Limb (tissue), 2 donors: Measurements from ENCODE around the gene SPAG8.

ENCODE experiments used
- DNase-seq, 2 donors: peaks; one replicate each; pipeline ENCODE4 v3.0.0-alpha.2; 2016; ENCODE audit errors: extremely low spot score in 2 of 2

Gene SPAG8

GRCh38 chr9:35840881-35841644 lies 29.0 kb upstream of the SPAG8 start:
- DNase-seq: no peak

GRCh38 chr9:35839926-35840325 lies 27.9 kb upstream of the SPAG8 start:
- DNase-seq: no peak

- no peak for DNase-seq
These were observed 24.5 kb upstream of the SPAG8 start for GRCh38 chr9:35836595-35836994.

GRCh38 chr9:35835766-35836165 lies 23.7 kb upstream of the SPAG8 start:
- DNase-seq: no peak

- no peak for DNase-seq
These were observed 23.2 kb upstream of the SPAG8 start for GRCh38 chr9:35835216-35835632.

- DNase-seq: no peak
These were observed 22.5 kb upstream of the SPAG8 start for GRCh38 chr9:35834260-35835215.

- no peak for DNase-seq
These were observed 20.8 kb upstream of the SPAG8 start for GRCh38 chr9:35832814-35833213.

GRCh38 chr9:35831040-35831439 lies 19.0 kb upstream of the SPAG8 start:
- DNase-seq: no peak

GRCh38 chr9:35829764-35830096 lies 17.7 kb upstream of the SPAG8 start:
- no peak for DNase-seq

- DNase-seq: peak; percentile 94 to 98
These were observed 17.2 kb upstream of the SPAG8 start, which contains the start of gene TMEM8B for GRCh38 chr9:35829084-35829763. Gene TMEM8B, plus strand, starts transcription at chr9:35829228. Its CDS starts 220 bp downstream, at chr9:35829448.

GRCh38 chr9:35828716-35829083 lies 16.6 kb upstream of the SPAG8 start, which contains the start of gene FAM221B:
Gene FAM221B, minus strand, starts transcription at chr9:35828732. Its CDS starts 2,571 bp downstream, at chr9:35826161.
- no peak for DNase-seq

- no peak for DNase-seq
These were observed 15.4 kb upstream of the SPAG8 start for GRCh38 chr9:35827486-35827885.

GRCh38 chr9:35826071-35826701 lies 14.1 kb upstream of the SPAG8 start:
- DNase-seq: peak in 1 of 2 donors; percentile 65

- DNase-seq: no peak
These were observed 10.9 kb upstream of the SPAG8 start for GRCh38 chr9:35822926-35823325.

GRCh38 chr9:35820076-35820475 lies 8.0 kb upstream of the SPAG8 start:
- DNase-seq: no peak

- DNase-seq: no peak
These were observed 6.3 kb upstream of the SPAG8 start for GRCh38 chr9:35818341-35818740.

GRCh38 chr9:35816708-35817107 lies 4.6 kb upstream of the SPAG8 start:
- no peak for DNase-seq

GRCh38 chr9:35814841-35815543 lies 2.9 kb upstream of the SPAG8 start, which contains the start of gene HINT2:
Gene HINT2, minus strand, starts transcription at chr9:35815042. Its CDS starts 63 bp downstream, at chr9:35814979.
- DNase-seq: peak; percentile 95 to 98

- peak; percentile 44 to 72 for DNase-seq
These were observed 2.2 kb upstream of the SPAG8 start for GRCh38 chr9:35814106-35814840.
